Astrocyte (in vitro differentiated cells and primary cell): Measurements from ENCODE around the gene RABGAP1L. TPM values are rescaled to one million over a fixed set of nuclear protein-coding genes. Genes with fewer than 3 reads are reported as not detected.

Experiments
- DNase-seq: peaks from one replicate; pipeline ENCODE4 v3.0.0-alpha.2; 2010; ENCODE audit warnings: low read depth
- FAIRE-seq: peaks from 2 replicates; lab custom pipeline; 2011; peaks lifted over from hg19 to GRCh38; lab: Jason Lieb, UNC
- H2AFZ ChIP-seq: 2 replicates; pipeline ENCODE4 v1.6.0; 2012; ENCODE audit warnings: low read depth, low read length, inconsistent platforms
- H3K27ac ChIP-seq: 2 replicates; pipeline ENCODE4 v1.5.1; 2011; ENCODE audit warnings: low read depth, low read length, inconsistent platforms
- H3K27me3 ChIP-seq: 2 replicates; pipeline ENCODE4 v1.6.0; 2011; ENCODE audit warnings: low read length, inconsistent platforms; ENCODE audit not compliant: insufficient read depth
- H3K36me3 ChIP-seq: 2 replicates; pipeline ENCODE4 v1.5.1; 2011; ENCODE audit warnings: low read length, inconsistent platforms; ENCODE audit not compliant: insufficient read depth
- H3K4me1 ChIP-seq: 2 replicates; pipeline ENCODE4 v1.5.1; 2011; ENCODE audit warnings: low read length, inconsistent platforms; ENCODE audit not compliant: insufficient read depth
- H3K4me2 ChIP-seq: 2 replicates; pipeline ENCODE4 v1.6.0; 2012; ENCODE audit warnings: low read length, inconsistent platforms
- H3K4me3 ChIP-seq: 2 replicates; pipeline ENCODE4 v1.5.1; 2011; ENCODE audit warnings: low read depth, mild to moderate bottlenecking, low read length, inconsistent platforms; ENCODE audit not compliant: insufficient read depth
- H3K79me2 ChIP-seq: 2 replicates; pipeline ENCODE4 v1.6.0; 2012; ENCODE audit warnings: mild to moderate bottlenecking, low read length, inconsistent platforms; ENCODE audit not compliant: insufficient read depth
- H3K9ac ChIP-seq: 2 replicates; pipeline ENCODE4 v1.6.0; 2012; ENCODE audit warnings: mild to moderate bottlenecking, low read length, inconsistent platforms
- H3K9me3 ChIP-seq: 2 replicates; pipeline ENCODE4 v1.5.1; 2012; ENCODE audit warnings: low read depth, mild to moderate bottlenecking, low read length, inconsistent platforms; ENCODE audit not compliant: insufficient read depth
- H4K20me1 ChIP-seq: 2 replicates; pipeline ENCODE4 v1.6.0; 2012; ENCODE audit warnings: low read length, inconsistent platforms; ENCODE audit not compliant: insufficient read depth
- H3K27ac Mint-ChIP-seq: one replicate; pipeline ENCODE4 v1.8.0; 2021; ENCODE audit warnings: mild to moderate bottlenecking, mixed read lengths; ENCODE audit not compliant: unreplicated experiment
- H3K27me3 Mint-ChIP-seq: one replicate; pipeline ENCODE4 v1.8.0; 2021; ENCODE audit warnings: low read depth, mixed read lengths; ENCODE audit not compliant: unreplicated experiment
- H3K36me3 Mint-ChIP-seq: one replicate; pipeline ENCODE4 v1.8.0; 2021; ENCODE audit warnings: low read depth, mixed read lengths; ENCODE audit not compliant: unreplicated experiment
- H3K4me1 Mint-ChIP-seq: one replicate; pipeline ENCODE4 v1.8.0; 2021; ENCODE audit warnings: low read depth, mixed read lengths; ENCODE audit not compliant: unreplicated experiment
- H3K4me3 Mint-ChIP-seq: one replicate; pipeline ENCODE4 v1.8.0; 2021; ENCODE audit warnings: mild to moderate bottlenecking, moderate library complexity, mixed read lengths; ENCODE audit not compliant: unreplicated experiment
- H3K9me3 Mint-ChIP-seq: one replicate; pipeline ENCODE4 v1.8.0; 2021; ENCODE audit warnings: mild to moderate bottlenecking, mixed read lengths; ENCODE audit not compliant: unreplicated experiment
- EZH2 ChIP-seq: IDR thresholded peaks from 2 replicates; pipeline ENCODE4 v1.6.1; 2012; ENCODE audit warnings: mild to moderate bottlenecking, low read length, inconsistent platforms; ENCODE audit not compliant: insufficient read depth
- total RNA-seq: library from RNA; stranded (reverse); gene quantifications from 2 replicates; pipeline ENCODE4 v1.2.1, GENCODE V29; 2021
- TF ChIP-seq, protein P1 (sequence below): IDR thresholded peaks from 2 replicates; pipeline ENCODE4 v1.5.1; 2011; ENCODE audit warnings: low read depth, mild to moderate bottlenecking, inconsistent platforms, low read length, moderate library complexity; ENCODE audit not compliant: insufficient read depth

RABGAP1L gene
- total RNA-seq, 1 donor from 2014 or later: 40.2 TPM

DNA sequence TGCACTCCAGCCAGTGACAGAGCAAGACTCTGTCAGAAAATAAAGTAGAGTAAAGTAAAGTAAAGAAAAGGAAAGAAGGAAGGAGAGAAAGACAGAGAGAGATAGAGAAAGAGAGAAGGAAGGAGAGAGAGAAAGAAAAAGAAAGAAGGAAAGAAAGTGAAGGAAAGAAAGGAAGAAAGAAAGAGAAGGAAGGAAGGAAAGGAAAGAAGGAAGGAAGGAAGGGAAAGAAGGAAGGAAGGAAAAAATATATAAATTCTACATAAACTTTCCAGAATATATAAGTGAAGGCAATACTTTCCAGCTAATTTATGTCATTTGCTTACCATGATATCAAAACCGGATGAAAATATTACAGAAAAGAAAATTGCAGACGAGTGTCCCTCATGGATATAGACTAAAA, 216.7 kb downstream of the RABGAP1L start:
- no peaks in the 10 kb centered on the region for H3K79me2 ChIP-seq
- no peak overlapping the region for H3K27ac ChIP-seq
- H3K36me3 ChIP-seq: no peaks in the 10 kb centered on the region
- Mint-ChIP-seq H3K36me3 (peaks cover 2% of the 10 kb centered on the region), H3K27me3 (no peaks in the 10 kb centered on the region), H3K4me1 (no peaks in the 10 kb centered on the region), H3K27ac (no peak overlapping the region), H3K9me3 (no peaks in the 10 kb centered on the region), H3K4me3 (no peak overlapping the region)
- H2AFZ ChIP-seq: no peak overlapping the region
- no peaks in the 10 kb centered on the region for H3K27me3 ChIP-seq
- no peak overlapping the region for H3K4me2 ChIP-seq
- no peak overlapping the region for H3K9ac ChIP-seq
- FAIRE-seq: no peak
- DNase-seq: no peak
- no peaks in the 10 kb centered on the region for H3K4me1 ChIP-seq
- no peak for TF ChIP-seq EZH2
- TF ChIP-seq, protein P1, sequence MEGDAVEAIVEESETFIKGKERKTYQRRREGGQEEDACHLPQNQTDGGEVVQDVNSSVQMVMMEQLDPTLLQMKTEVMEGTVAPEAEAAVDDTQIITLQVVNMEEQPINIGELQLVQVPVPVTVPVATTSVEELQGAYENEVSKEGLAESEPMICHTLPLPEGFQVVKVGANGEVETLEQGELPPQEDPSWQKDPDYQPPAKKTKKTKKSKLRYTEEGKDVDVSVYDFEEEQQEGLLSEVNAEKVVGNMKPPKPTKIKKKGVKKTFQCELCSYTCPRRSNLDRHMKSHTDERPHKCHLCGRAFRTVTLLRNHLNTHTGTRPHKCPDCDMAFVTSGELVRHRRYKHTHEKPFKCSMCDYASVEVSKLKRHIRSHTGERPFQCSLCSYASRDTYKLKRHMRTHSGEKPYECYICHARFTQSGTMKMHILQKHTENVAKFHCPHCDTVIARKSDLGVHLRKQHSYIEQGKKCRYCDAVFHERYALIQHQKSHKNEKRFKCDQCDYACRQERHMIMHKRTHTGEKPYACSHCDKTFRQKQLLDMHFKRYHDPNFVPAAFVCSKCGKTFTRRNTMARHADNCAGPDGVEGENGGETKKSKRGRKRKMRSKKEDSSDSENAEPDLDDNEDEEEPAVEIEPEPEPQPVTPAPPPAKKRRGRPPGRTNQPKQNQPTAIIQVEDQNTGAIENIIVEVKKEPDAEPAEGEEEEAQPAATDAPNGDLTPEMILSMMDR: no peak
- no peaks in the 10 kb centered on the region for H3K9me3 ChIP-seq
- H3K4me3 ChIP-seq: no peak overlapping the region
- no peaks in the 10 kb centered on the region for H4K20me1 ChIP-seq

DNA sequence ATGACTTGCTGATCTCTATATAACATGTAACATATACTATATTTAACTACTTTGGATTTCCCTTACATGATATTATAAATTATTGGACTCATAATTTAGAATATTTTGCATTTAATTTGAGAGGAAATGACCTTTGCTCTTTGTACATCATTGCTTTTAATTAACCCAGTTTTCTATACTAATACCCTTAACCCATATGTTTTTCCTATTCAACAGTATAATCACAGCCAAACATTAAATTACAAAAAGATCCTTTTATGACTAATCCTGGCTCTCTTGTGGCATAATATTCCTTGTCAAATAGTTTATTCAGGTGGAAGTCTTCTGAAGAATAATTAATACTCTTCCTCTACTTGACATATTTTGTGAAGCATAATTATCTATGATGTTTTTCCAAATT, 232.4 kb downstream of the RABGAP1L start:
- H4K20me1 ChIP-seq: no peaks in the 10 kb centered on the region
- TF ChIP-seq EZH2: no peak
- TF ChIP-seq, protein P1: no peak
- H3K4me1 Mint-ChIP-seq: no peaks in the 10 kb centered on the region
- H3K27ac Mint-ChIP-seq: no peak overlapping the region
- no peak for DNase-seq
- no peaks in the 10 kb centered on the region for H3K4me1 ChIP-seq
- no peak overlapping the region for H3K9ac ChIP-seq
- no peak for FAIRE-seq
- H3K27ac ChIP-seq: no peak overlapping the region
- H3K27me3 Mint-ChIP-seq: no peaks in the 10 kb centered on the region
- H3K4me3 ChIP-seq: no peak overlapping the region
- no peak overlapping the region for H3K4me2 ChIP-seq
- no peaks in the 10 kb centered on the region for H3K9me3 Mint-ChIP-seq
- no peaks in the 10 kb centered on the region for H3K27me3 ChIP-seq
- H2AFZ ChIP-seq: no peak overlapping the region
- H3K79me2 ChIP-seq: no peaks in the 10 kb centered on the region
- no peaks in the 10 kb centered on the region for H3K36me3 ChIP-seq
- H3K4me3 Mint-ChIP-seq: no peak overlapping the region
- peaks cover 2% of the 10 kb centered on the region for H3K36me3 Mint-ChIP-seq
- H3K9me3 ChIP-seq: no peaks in the 10 kb centered on the region

DNA sequence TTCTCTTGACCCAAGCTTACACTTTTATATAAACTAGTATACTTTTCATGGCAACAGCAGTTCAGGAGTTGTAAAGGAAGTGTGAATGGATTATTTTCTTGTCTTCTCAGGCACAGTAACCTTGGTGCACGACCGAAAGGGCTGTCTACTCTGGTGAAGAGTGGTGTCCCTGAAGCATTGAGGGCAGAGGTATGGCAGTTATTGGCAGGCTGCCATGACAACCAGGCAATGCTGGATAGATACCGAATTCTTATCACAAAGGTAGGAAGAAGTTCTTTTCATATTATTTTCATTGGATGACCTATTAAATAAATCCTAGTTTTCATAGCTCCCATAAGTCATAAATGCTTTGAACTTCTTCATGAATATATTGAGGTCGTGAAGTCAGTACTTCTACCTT, 234.6 kb downstream of the RABGAP1L start:
- H3K4me3 ChIP-seq: no peak overlapping the region
- no peak overlapping the region for H3K4me3 Mint-ChIP-seq
- H2AFZ ChIP-seq: no peak overlapping the region
- no peak overlapping the region for H3K27ac ChIP-seq
- TF ChIP-seq, protein P1: no peak
- TF ChIP-seq EZH2: no peak
- no peaks in the 10 kb centered on the region for H3K36me3 ChIP-seq
- H3K27me3 ChIP-seq: no peaks in the 10 kb centered on the region
- FAIRE-seq (no peak), DNase-seq (no peak)
- peaks cover 14% of the 10 kb centered on the region for H3K4me1 Mint-ChIP-seq
- H3K9me3 ChIP-seq: no peaks in the 10 kb centered on the region
- no peak overlapping the region for H3K9ac ChIP-seq
- H3K4me1 ChIP-seq: peaks cover 19% of the 10 kb centered on the region
- H3K36me3 Mint-ChIP-seq: peaks cover 2% of the 10 kb centered on the region
- H3K4me2 ChIP-seq: no peak overlapping the region
- H3K79me2 ChIP-seq: no peaks in the 10 kb centered on the region
- no peaks in the 10 kb centered on the region for H4K20me1 ChIP-seq
- H3K27ac Mint-ChIP-seq: no peak overlapping the region
- no peaks in the 10 kb centered on the region for H3K27me3 Mint-ChIP-seq
- no peaks in the 10 kb centered on the region for H3K9me3 Mint-ChIP-seq
